Measurements from ENCODE around the gene SERINC3. TPM values are rescaled to one million over a fixed set of nuclear protein-coding genes. Genes with fewer than 3 reads are reported as not detected.

SERINC3 gene
- total RNA-seq, 4 donors from 2014 or later: 119 to 140 (median 131) TPM

GRCh38 chr20:44455126-44455525 is 66.7 kb downstream of the SERINC3 start:
- no peak for ATAC-seq
- TF ChIP-seq EP300 (IDR thresholded peaks at IDR 0.05) (no peak), POLR2A (IDR thresholded peaks at IDR 0.05) (no peak), POLR2AphosphoS5 (IDR thresholded peaks at IDR 0.05) (no peak), CTCF (IDR thresholded peaks at IDR 0.05) (no peak)
- Histone ChIP-seq H3K27me3 (peaks cover 6% of the 10 kb centered on the region), H3K9me3 (no peaks in the 10 kb centered on the region), H3K27ac (no peak overlapping the region), H3K36me3 (no peaks in the 10 kb centered on the region), H3K4me1 (no peaks in the 10 kb centered on the region), H3K4me3 (no peak overlapping the region)
- 44 to 53% methylated on average over 2 to 3 of the region's 3 CpGs for WGBS, 2 donors (ENCODE audit: low coverage in 1 of 2)

- Histone ChIP-seq H3K27me3 (peaks cover 6% of the 10 kb centered on the region), H3K27ac (no peak overlapping the region), H3K36me3 (no peaks in the 10 kb centered on the region), H3K9me3 (no peaks in the 10 kb centered on the region), H3K4me3 (no peak overlapping the region), H3K4me1 (no peaks in the 10 kb centered on the region)
- no peak for ATAC-seq
- 79% methylated on average over 6 to 7 of the region's 7 CpGs for WGBS, 2 donors (ENCODE audit: low coverage in 1 of 2)
- TF ChIP-seq POLR2A (IDR thresholded peaks at IDR 0.05): no peak
- no peak for TF ChIP-seq EP300 (IDR thresholded peaks at IDR 0.05)
- no peak for TF ChIP-seq POLR2AphosphoS5 (IDR thresholded peaks at IDR 0.05)
- TF ChIP-seq CTCF (IDR thresholded peaks at IDR 0.05): no peak
These were observed 67.4 kb downstream of the SERINC3 start for GRCh38 chr20:44454306-44454963.

- Histone ChIP-seq H3K36me3 (no peaks in the 10 kb centered on the region), H3K27me3 (peaks cover 6% of the 10 kb centered on the region), H3K4me1 (no peaks in the 10 kb centered on the region), H3K27ac (no peak overlapping the region), H3K4me3 (no peak overlapping the region), H3K9me3 (no peaks in the 10 kb centered on the region)
- 73 to 80% methylated on average over 1 to 3 of the region's 7 CpGs for WGBS, 2 donors (ENCODE audit: low coverage in 1 of 2)
- TF ChIP-seq CTCF (IDR thresholded peaks at IDR 0.05) (no peak), EP300 (IDR thresholded peaks at IDR 0.05) (no peak), POLR2AphosphoS5 (IDR thresholded peaks at IDR 0.05) (no peak)
- no peak for ATAC-seq
These were observed 70.9 kb downstream of the SERINC3 start for GRCh38 chr20:44450903-44451450.

GRCh38 chr20:44450281-44450889 is 71.5 kb downstream of the SERINC3 start:
- no peak for TF ChIP-seq POLR2AphosphoS5 (IDR thresholded peaks at IDR 0.05)
- no peak for TF ChIP-seq EP300 (IDR thresholded peaks at IDR 0.05)
- no peak for TF ChIP-seq CTCF (IDR thresholded peaks at IDR 0.05)
- no peak for TF ChIP-seq POLR2A (IDR thresholded peaks at IDR 0.05)
- H3K4me3 ChIP-seq: no peak overlapping the region
- H3K27ac ChIP-seq: no peak overlapping the region
- no peak for ATAC-seq
- H3K36me3 ChIP-seq: no peaks in the 10 kb centered on the region
- no peaks in the 10 kb centered on the region for H3K9me3 ChIP-seq
- H3K4me1 ChIP-seq: no peaks in the 10 kb centered on the region
- 0 to 35% methylated on average over 1 to 3 of the region's 3 CpGs for WGBS, 2 donors (ENCODE audit: low coverage in 1 of 2)
- peaks cover 6% of the 10 kb centered on the region for H3K27me3 ChIP-seq

- WGBS, 2 donors (ENCODE audit: low coverage in 1 of 2): 48 to 64% methylated on average over 2 to 4 of the region's 7 CpGs
These were observed 72.0 kb downstream of the SERINC3 start for GRCh38 chr20:44449864-44450263.

More at GRCh38 chr20:44449864-44450263, 72.0 kb downstream of the SERINC3 start:
- H3K27me3 ChIP-seq: peaks cover 6% of the 10 kb centered on the region
- no peaks in the 10 kb centered on the region for H3K9me3 ChIP-seq
- no peaks in the 10 kb centered on the region for H3K4me1 ChIP-seq
- no peak overlapping the region for H3K27ac ChIP-seq
- TF ChIP-seq POLR2AphosphoS5 (IDR thresholded peaks at IDR 0.05): no peak
- TF ChIP-seq POLR2A (IDR thresholded peaks at IDR 0.05): no peak
- TF ChIP-seq CTCF (IDR thresholded peaks at IDR 0.05): no peak
- TF ChIP-seq EP300 (IDR thresholded peaks at IDR 0.05): no peak
- ATAC-seq: no peak
- H3K4me3 ChIP-seq: no peak overlapping the region
- H3K36me3 ChIP-seq: no peaks in the 10 kb centered on the region

Measured in gastroesophageal sphincter (tissue), 4 donors.